Measurements from ENCODE around the gene TMEM141.
"Not testable (repeated sequence)": the region's sequence is repeated elsewhere in the genome, so short reads cannot be mapped to it uniquely, and the experiment has no call there.

Gene TMEM141

GRCh38 chr9:136760834-136761544, 30.2 kb upstream of the TMEM141 start:
- not testable (repeated sequence) for H3K4me3 ChIP-seq (ENCODE audit: low read depth in 1 of 5, low read length in 5 of 5); H3K9me3 ChIP-seq (ENCODE audit: control insufficient read depth in 5 of 5, low read length in 5 of 5); H3K36me3 ChIP-seq (ENCODE audit: control insufficient read depth in 5 of 5, insufficient read depth in 5 of 5, low read length in 5 of 5); H3K9ac ChIP-seq (ENCODE audit: low read length in 5 of 5); H3K27ac ChIP-seq (ENCODE audit: low read depth, low read length); H3K4me1 ChIP-seq (ENCODE audit: control insufficient read depth in 5 of 5, insufficient read depth in 5 of 5, low read length in 5 of 5)
- peaks cover 0 to 10% (median 3%) of the 10 kb centered on the region in 5 donors for H3K27me3 ChIP-seq (ENCODE audit: control insufficient read depth in 5 of 5, insufficient read depth in 4 of 5, low read length in 5 of 5)

DNA sequence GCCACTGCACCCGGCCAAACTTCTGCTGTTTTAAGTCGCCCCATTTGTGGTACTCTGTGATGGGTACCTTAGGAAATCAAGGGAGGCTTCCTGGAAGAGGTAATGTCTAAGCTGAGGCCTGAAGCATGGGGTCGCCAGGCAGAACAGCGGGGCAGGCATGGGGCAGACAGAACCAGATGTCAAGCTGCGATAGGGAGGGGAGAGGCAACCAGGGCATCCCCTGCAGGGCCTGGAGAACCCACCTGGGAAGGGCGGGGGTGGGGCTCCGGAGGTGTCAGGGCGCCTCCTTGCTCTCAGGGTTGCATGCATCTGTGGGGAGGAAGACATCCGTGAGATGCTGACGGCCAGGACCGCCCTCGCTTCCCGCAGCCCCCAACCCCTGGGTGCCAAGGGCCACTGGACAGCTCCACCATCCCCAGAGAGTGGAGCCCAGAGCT, 29.6 kb upstream of the TMEM141 start:
- Histone ChIP-seq H3K9me3 (ENCODE audit: control insufficient read depth in 5 of 5, low read length in 5 of 5) (no peaks in the 10 kb centered on the region), H3K27me3 (ENCODE audit: control insufficient read depth in 5 of 5, insufficient read depth in 4 of 5, low read length in 5 of 5) (peaks cover 0 to 10% (median 3%) of the 10 kb centered on the region in 5 donors), H3K4me1 (ENCODE audit: control insufficient read depth in 5 of 5, insufficient read depth in 5 of 5, low read length in 5 of 5) (peaks cover 0 to 7% (median 5%) of the 10 kb centered on the region in 5 donors), H3K36me3 (ENCODE audit: control insufficient read depth in 5 of 5, insufficient read depth in 5 of 5, low read length in 5 of 5) (no peaks in the 10 kb centered on the region), H3K27ac (ENCODE audit: low read depth, low read length) (no peak overlapping the region), H3K9ac (ENCODE audit: low read length in 5 of 5) (no peak overlapping the region), H3K4me3 (ENCODE audit: low read depth in 1 of 5, low read length in 5 of 5) (no peak overlapping the region)

- Histone ChIP-seq H3K27ac (ENCODE audit: low read depth, low read length) (no peak overlapping the region), H3K27me3 (ENCODE audit: control insufficient read depth in 5 of 5, insufficient read depth in 4 of 5, low read length in 5 of 5) (peaks cover 0 to 10% (median 0%) of the 10 kb centered on the region in 5 donors), H3K4me1 (ENCODE audit: control insufficient read depth in 5 of 5, insufficient read depth in 5 of 5, low read length in 5 of 5) (peaks cover 0 to 7% (median 5%) of the 10 kb centered on the region in 5 donors), H3K9me3 (ENCODE audit: control insufficient read depth in 5 of 5, low read length in 5 of 5) (no peaks in the 10 kb centered on the region), H3K36me3 (ENCODE audit: control insufficient read depth in 5 of 5, insufficient read depth in 5 of 5, low read length in 5 of 5) (no peaks in the 10 kb centered on the region), H3K4me3 (ENCODE audit: low read depth in 1 of 5, low read length in 5 of 5) (no peak overlapping the region), H3K9ac (ENCODE audit: low read length in 5 of 5) (no peak overlapping the region)
Observed at GRCh38 chr9:136762221-136762691, 28.9 kb upstream of the TMEM141 start.

- H3K4me1 ChIP-seq (ENCODE audit: control insufficient read depth in 5 of 5, insufficient read depth in 5 of 5, low read length in 5 of 5): peaks cover 0 to 6% (median 5%) of the 10 kb centered on the region in 5 donors
- no peaks in the 10 kb centered on the region for H3K9me3 ChIP-seq (ENCODE audit: control insufficient read depth in 5 of 5, low read length in 5 of 5)
- no peaks in the 10 kb centered on the region for H3K36me3 ChIP-seq (ENCODE audit: control insufficient read depth in 5 of 5, insufficient read depth in 5 of 5, low read length in 5 of 5)
- H3K27me3 ChIP-seq (ENCODE audit: control insufficient read depth in 5 of 5, insufficient read depth in 4 of 5, low read length in 5 of 5): peaks cover 2 to 17% (median 4%) of the 10 kb centered on the region in 5 donors
- H3K4me3 ChIP-seq (ENCODE audit: low read depth in 1 of 5, low read length in 5 of 5): no peak overlapping the region
- H3K9ac ChIP-seq (ENCODE audit: low read length in 5 of 5): no peak overlapping the region
- H3K27ac ChIP-seq (ENCODE audit: low read depth, low read length): no peak overlapping the region
Observed at GRCh38 chr9:136762915-136763648, 28.1 kb upstream of the TMEM141 start.

DNA sequence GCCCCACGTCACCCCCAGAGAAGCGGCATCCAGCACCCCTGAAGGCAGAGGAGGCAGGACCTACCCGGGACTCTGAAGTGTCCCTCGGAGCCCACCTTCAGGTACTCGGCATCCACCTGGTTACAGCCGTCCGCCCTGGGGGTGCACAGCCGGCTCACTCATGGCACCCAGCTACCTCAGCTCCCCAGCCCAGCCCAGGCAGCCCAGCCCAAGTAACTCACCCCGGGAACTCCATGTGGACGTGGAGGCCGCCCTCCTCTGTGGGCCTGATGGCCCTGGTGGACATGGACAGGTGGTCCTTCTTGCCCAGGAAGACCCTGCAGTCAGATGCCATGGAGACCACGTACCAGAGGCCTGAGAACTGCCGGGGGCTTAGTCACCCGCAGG, 27.5 kb upstream of the TMEM141 start:
- Histone ChIP-seq H3K4me1 (ENCODE audit: control insufficient read depth in 5 of 5, insufficient read depth in 5 of 5, low read length in 5 of 5) (peaks cover 0 to 6% (median 4%) of the 10 kb centered on the region in 5 donors), H3K27me3 (ENCODE audit: control insufficient read depth in 5 of 5, insufficient read depth in 4 of 5, low read length in 5 of 5) (peaks cover 3 to 19% (median 4%) of the 10 kb centered on the region in 5 donors)

GRCh38 chr9:136764301-136764891, 26.7 kb upstream of the TMEM141 start, which contains the start of gene LCN15:
Gene LCN15 (minus strand): TSS chr9:136764518. CDS start chr9:136764488, 30 bp downstream.
- H3K9ac ChIP-seq (ENCODE audit: low read length in 5 of 5): no peak within 1 kb of the TSS
- peaks cover 0 to 6% (median 4%) of the 10 kb centered on the region in 5 donors for H3K4me1 ChIP-seq (ENCODE audit: control insufficient read depth in 5 of 5, insufficient read depth in 5 of 5, low read length in 5 of 5)
- no peaks in the 10 kb centered on the region for H3K36me3 ChIP-seq (ENCODE audit: control insufficient read depth in 5 of 5, insufficient read depth in 5 of 5, low read length in 5 of 5)
- H3K27ac ChIP-seq (ENCODE audit: low read depth, low read length): no peak within 1 kb of the TSS
- H3K9me3 ChIP-seq (ENCODE audit: control insufficient read depth in 5 of 5, low read length in 5 of 5): no peaks in the 10 kb centered on the region
- H3K27me3 ChIP-seq (ENCODE audit: control insufficient read depth in 5 of 5, insufficient read depth in 4 of 5, low read length in 5 of 5): peaks cover 3 to 19% (median 4%) of the 10 kb centered on the region in 5 donors
- H3K4me3 ChIP-seq (ENCODE audit: low read depth in 1 of 5, low read length in 5 of 5): no peak within 1 kb of the TSS

More for the DNA sequence above, 27.5 kb upstream of the TMEM141 start:
- Histone ChIP-seq H3K9ac (ENCODE audit: low read length in 5 of 5) (no peak overlapping the region), H3K9me3 (ENCODE audit: control insufficient read depth in 5 of 5, low read length in 5 of 5) (no peaks in the 10 kb centered on the region), H3K4me3 (ENCODE audit: low read depth in 1 of 5, low read length in 5 of 5) (no peak overlapping the region), H3K36me3 (ENCODE audit: control insufficient read depth in 5 of 5, insufficient read depth in 5 of 5, low read length in 5 of 5) (no peaks in the 10 kb centered on the region), H3K27ac (ENCODE audit: low read depth, low read length) (no peak overlapping the region)

DNA sequence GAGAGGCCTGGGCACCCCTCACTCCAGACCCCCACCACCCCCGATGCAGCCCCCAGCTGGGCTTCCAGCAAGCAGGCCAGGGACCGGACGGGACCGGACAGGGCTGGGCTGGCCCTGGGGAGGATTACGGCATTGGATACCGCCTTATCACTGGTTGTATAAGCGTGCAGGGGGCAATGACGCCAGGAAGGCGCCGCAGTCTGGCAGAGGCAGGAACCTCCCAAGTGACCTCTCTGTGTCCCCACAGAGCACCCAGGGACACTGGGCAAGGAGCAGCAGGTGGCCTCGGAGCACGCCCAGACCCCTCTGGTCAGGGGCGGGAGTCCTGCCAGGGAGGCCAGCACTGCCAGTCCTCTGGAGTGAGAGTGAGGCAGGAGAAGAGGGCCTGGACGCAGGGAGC, 26.1 kb upstream of the TMEM141 start:
- no peaks in the 10 kb centered on the region for H3K9me3 ChIP-seq (ENCODE audit: control insufficient read depth in 5 of 5, low read length in 5 of 5)
- H3K9ac ChIP-seq (ENCODE audit: low read length in 5 of 5): no peak overlapping the region
- peaks cover 3 to 19% (median 4%) of the 10 kb centered on the region in 5 donors for H3K27me3 ChIP-seq (ENCODE audit: control insufficient read depth in 5 of 5, insufficient read depth in 4 of 5, low read length in 5 of 5)
- H3K4me3 ChIP-seq (ENCODE audit: low read depth in 1 of 5, low read length in 5 of 5): no peak overlapping the region
- H3K27ac ChIP-seq (ENCODE audit: low read depth, low read length): no peak overlapping the region
- peaks cover 0 to 6% (median 4%) of the 10 kb centered on the region in 5 donors for H3K4me1 ChIP-seq (ENCODE audit: control insufficient read depth in 5 of 5, insufficient read depth in 5 of 5, low read length in 5 of 5)
- no peaks in the 10 kb centered on the region for H3K36me3 ChIP-seq (ENCODE audit: control insufficient read depth in 5 of 5, insufficient read depth in 5 of 5, low read length in 5 of 5)

DNA sequence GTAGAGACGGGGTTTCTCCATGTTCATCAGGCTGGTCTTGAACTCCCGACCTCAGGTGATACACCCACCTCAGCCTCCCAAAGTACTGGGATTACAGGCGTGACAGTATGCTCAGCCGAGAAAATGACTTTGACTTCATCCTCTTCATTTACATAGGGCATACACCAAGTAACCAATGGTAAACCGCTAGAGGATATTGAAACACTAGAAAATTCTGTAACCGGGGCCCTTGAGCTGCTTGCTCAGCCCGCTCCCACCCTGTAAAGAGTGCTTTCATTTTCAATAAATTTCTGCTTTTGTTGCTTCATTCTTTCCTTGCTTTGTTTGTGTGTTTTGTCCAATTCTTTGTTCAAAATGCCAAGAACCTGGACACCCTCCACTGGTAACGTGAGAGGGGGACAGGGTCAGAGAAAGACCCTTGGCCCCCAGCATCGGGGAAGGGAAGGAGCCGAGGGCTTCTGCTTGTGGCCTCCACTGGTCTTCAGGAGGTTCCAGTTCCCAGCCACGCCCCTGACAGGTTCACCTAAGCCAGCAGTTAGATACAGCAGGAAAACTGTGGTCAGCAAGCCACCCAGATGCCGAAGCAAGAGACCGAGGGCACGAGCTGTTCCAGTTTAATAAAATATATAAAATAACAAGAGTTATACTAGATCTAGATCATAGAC, 25.3 kb upstream of the TMEM141 start:
- not testable (repeated sequence) for H3K4me1 ChIP-seq (ENCODE audit: control insufficient read depth in 5 of 5, insufficient read depth in 5 of 5, low read length in 5 of 5); H3K4me3 ChIP-seq (ENCODE audit: low read depth in 1 of 5, low read length in 5 of 5); H3K9me3 ChIP-seq (ENCODE audit: control insufficient read depth in 5 of 5, low read length in 5 of 5); H3K9ac ChIP-seq (ENCODE audit: low read length in 5 of 5); H3K36me3 ChIP-seq (ENCODE audit: control insufficient read depth in 5 of 5, insufficient read depth in 5 of 5, low read length in 5 of 5); H3K27ac ChIP-seq (ENCODE audit: low read depth, low read length)
- peaks cover 0 to 19% (median 4%) of the 10 kb centered on the region in 5 donors for H3K27me3 ChIP-seq (ENCODE audit: control insufficient read depth in 5 of 5, insufficient read depth in 4 of 5, low read length in 5 of 5)

DNA sequence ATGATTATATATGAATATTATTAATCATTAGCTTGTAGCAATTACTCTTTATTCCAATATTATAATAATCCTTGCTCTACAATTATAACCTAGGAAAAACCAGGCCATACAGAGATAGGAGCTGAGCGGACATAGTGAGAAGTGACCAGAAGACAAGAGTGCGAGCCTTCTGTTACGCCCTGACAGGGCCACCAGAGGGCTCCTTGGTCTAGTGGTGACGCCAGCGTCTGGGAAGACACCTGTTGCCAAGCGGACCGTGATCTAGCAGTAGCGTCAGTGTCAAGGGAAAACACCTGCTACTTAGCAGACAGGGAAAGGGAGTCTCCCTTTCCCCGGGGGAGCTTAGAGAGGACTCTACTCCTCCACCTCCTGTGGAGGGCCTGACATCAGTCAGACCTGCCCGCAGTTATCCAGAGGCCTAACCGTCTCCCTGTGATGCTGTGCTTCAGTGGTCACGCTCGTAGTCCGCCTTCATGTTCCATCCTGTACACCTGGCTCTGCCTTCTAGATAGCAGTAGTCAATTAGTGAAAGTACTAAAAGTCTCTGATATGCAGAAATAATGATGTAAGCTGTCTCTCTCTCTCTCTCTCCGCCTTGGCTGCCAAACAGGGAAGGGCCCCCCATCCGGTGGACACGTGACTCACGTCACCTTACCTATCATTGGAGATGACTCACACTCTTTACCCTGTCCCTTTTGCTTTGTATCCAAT, 24.6 kb upstream of the TMEM141 start:
- H3K27ac ChIP-seq (ENCODE audit: low read depth, low read length); H3K4me1 ChIP-seq (ENCODE audit: control insufficient read depth in 5 of 5, insufficient read depth in 5 of 5, low read length in 5 of 5); H3K36me3 ChIP-seq (ENCODE audit: control insufficient read depth in 5 of 5, insufficient read depth in 5 of 5, low read length in 5 of 5); H3K9ac ChIP-seq (ENCODE audit: low read length in 5 of 5); H3K9me3 ChIP-seq (ENCODE audit: control insufficient read depth in 5 of 5, low read length in 5 of 5); H3K4me3 ChIP-seq (ENCODE audit: low read depth in 1 of 5, low read length in 5 of 5): not testable (repeated sequence)
- peaks cover 0 to 19% (median 4%) of the 10 kb centered on the region in 5 donors for H3K27me3 ChIP-seq (ENCODE audit: control insufficient read depth in 5 of 5, insufficient read depth in 4 of 5, low read length in 5 of 5)
